Dedifferentiated amniotic fluid mesenchymal stem cell (primary cell): Measurements from ENCODE around the gene PAQR4.
"Not testable (repeated sequence)": the region's sequence is repeated elsewhere in the genome, so short reads cannot be mapped to it uniquely, and the experiment has no call there.

ENCODE experiments used
- DNase-seq: peaks from one replicate; pipeline ENCODE4 v3.0.0-alpha.2; 2016; ENCODE audit errors: extremely low spot score

Gene PAQR4

GRCh38 chr16:2943716-2944115, 25.4 kb upstream of the PAQR4 start:
- DNase-seq = not testable (repeated sequence)

DNA sequence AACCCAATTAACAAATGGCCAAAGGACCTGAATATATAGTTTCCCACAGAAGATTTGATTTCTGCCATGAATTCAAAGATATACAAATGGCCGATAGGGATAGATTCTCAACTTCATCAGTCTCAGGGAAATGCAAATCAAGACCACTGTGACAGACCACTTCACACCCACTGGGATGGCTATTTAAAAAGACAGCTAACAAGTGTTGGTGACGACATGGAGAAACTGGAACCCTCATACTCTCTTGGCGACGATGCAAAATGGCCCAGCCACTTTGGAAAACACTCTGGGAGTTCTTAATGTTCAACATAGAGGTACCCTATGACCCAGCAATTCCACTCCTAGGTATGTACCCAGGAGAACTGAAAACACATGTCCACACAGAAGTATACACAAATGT, 22.5 kb upstream of the PAQR4 start:
- no peak for DNase-seq

- no peak for DNase-seq
These were observed 20.1 kb upstream of the PAQR4 start for GRCh38 chr16:2948807-2949704.

GRCh38 chr16:2949705-2950352, 19.3 kb upstream of the PAQR4 start:
- DNase-seq = no peak

DNA sequence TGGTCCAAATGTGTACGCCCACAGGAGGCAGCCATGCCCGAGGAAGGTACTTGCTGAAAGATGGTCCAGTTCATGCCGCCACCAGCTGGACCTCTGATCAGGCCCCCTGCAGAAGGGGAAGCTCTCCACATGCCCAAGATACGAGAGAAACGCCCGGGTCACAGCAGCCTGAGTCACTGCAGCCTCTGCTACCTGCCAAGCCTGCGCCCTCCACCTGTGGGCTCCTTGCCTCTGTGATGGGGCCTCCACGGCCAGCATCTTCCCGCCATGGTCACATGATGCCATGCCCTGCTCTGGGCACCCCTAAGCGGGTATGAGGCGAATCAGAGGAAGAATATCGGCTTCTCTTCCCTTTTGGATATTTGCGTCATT, 18.8 kb upstream of the PAQR4 start:
- no peak for DNase-seq

DNA sequence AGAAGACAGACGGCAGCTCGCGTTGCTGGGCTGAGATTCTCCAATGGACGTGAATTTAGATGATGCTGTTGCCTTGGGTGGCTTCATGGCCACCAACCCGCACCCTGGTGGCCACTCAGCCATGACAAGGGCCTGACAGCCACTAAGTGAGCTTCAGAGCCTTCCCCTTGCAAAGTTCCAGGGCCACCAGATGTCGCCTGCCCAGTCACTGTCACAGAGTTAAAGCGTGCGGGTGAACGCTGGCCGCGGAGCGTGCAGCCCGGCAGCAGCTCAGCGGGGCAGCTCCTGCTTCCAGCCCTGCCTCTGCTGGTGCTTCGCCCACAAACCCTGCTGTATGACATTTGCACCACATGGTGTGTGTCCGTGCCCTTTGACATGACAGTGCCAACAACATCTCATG, 18.4 kb upstream of the PAQR4 start:
- no peak for DNase-seq

DNA sequence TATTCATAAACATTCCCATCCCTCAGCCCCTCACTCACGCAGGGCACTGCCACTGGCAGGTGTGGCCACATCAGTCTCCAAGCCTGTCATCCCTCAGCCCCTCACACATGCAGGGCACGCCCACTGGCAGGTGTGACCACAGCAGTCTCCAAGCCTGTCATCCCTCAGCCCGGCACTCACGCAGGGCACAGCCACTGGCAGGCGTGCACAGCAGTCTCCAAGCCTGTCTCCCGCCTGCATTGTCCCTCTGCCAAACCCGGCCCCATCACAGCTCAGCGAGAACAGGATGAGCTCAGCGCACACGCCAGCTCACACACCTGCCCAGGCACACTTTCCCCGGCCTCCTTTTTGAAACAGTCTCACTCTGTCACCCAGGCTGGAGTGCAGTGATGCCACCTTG, 16.5 kb upstream of the PAQR4 start:
- DNase-seq = no peak

DNA sequence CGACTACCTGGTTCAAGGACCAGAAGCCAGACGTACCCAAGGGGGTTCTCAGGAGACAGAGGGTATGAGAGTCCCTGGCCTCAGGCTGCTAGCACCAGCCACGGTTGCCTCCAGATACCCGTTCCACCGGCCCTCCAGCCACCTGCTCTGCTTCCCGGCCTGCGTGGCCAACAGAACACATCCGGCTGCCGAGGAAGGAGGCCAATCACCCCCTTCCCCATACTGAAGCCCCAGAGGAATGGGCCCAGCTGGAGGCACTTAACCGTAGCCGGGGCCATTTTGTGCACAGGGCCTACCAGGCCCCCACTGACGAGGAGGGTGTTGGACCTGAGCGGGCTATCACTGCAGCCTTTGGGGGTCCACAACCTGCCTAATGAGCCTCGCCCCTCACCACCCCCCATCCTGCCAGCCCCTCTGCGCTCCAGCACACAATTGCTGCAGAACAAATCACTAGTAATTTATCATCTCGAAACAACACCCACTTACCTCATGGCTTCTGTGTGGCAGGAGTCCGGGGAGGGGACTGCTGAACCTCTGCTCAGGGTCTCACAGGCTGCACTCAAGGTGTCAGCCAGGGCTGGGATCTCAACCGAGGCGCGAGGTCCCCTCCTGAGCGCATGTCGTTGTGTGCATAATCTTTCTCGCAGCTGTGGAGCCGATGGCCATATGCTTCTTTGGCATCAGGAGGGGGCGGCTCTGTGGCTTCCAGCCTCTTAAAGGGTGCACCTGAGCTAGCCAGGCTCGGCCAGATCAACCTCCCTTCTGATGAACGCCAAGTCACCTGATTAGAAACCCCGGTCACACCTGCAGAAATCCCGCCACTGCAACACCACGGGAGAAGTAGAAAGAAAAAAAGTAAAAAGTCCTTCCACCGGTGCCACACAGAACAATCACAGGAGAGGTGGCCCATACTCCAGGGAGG, 15.2 kb upstream of the PAQR4 start:
- DNase-seq = no peak

DNA sequence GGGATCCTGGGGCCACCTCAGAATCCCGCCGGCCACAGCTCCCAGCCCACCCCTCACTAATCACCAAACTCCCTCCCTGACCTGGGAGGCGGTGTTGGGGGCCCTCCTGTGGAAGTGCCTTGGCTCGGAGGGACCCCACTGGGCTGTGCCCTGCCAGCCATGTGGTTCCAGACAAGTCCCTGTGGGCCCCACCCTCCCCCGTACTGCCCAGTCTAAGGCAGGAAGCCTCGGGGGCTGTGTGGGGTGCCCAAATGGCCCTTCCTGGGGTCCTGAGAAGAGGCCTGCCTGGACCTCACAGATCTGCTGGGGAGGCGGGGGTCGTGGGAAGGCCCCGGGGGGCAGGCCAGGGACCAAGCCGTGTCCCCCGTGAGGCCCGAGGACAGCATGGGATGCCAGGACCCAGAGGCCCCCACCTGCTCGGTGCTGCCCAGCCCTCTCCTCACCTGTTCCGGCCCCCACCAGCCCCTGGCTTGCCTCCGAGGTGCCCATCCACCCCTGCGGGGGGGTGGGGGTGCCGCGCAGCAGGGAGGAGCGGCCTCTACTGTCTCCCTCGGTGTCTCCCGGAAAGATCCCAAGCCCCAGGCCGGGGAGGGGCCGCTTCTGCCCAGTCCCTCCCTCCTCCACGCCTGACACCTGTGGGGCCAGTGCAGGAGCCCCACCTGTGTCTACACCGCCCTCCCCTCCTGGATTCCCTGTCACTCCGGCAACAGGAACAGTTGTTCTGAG, 14.3 kb upstream of the PAQR4 start:
- DNase-seq = no peak

- no peak for DNase-seq
These were observed 13.7 kb upstream of the PAQR4 start for GRCh38 chr16:2955438-2955778.

DNA sequence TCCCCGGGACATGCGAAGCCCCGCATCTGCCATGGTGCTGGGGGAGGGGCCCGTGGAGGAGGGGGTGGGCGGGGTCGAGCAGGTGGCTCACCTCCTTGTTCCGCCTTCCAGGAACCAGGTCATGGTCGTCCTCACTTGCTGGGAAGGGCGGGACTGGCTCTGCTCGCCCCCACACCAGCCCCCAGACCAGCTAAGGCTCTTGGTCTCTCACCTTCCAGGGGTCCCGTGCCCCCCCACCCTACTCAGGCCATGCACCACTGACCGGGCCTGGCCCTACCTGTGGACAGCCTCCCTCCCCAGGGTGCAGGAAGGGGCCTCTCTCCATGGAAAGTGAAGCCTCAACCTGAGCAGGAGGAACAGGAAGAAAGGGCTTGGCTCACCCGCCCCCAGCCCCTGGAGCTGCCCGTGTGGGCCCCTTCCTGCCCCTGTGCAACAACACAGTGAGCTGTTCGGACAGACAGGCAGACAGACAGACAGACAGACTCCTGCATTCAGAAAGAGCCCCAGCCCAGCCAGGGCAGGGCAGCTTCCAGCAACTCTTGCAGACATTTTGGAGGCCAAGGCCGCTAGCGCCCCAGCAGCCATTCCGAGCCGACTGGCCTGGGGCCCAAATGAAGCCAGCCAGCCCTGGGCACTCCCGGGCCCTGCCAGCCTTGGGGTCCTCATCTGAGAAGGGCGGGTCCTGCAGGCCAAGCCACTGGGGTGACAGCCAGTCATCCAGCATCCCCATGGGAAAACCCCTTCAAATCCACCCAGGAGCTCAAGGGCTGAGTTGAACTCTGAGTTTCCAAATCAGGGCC, 13.2 kb upstream of the PAQR4 start:
- no peak for DNase-seq

GRCh38 chr16:2956579-2956956, 12.6 kb upstream of the PAQR4 start:
- DNase-seq = no peak

DNA sequence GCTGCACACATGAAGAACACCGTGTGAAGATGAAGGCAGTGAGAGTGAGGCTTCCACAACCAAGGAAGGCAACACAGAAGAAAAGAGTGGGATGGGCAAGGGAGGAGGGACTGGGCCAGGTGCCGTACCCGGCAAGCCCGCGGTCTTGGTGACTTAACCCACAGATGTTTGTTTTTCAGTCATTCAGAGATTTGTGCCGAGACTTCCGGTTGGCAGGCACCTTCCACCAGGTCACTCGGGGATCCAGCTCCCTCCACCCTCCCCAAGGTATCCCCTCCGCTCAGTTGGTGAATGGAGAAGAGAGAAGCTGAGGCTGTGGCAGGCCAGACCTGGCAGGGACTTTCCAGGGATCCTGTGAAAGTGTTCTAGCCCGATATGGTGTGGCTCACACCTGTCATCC, 9.9 kb upstream of the PAQR4 start:
- DNase-seq = no peak

DNA sequence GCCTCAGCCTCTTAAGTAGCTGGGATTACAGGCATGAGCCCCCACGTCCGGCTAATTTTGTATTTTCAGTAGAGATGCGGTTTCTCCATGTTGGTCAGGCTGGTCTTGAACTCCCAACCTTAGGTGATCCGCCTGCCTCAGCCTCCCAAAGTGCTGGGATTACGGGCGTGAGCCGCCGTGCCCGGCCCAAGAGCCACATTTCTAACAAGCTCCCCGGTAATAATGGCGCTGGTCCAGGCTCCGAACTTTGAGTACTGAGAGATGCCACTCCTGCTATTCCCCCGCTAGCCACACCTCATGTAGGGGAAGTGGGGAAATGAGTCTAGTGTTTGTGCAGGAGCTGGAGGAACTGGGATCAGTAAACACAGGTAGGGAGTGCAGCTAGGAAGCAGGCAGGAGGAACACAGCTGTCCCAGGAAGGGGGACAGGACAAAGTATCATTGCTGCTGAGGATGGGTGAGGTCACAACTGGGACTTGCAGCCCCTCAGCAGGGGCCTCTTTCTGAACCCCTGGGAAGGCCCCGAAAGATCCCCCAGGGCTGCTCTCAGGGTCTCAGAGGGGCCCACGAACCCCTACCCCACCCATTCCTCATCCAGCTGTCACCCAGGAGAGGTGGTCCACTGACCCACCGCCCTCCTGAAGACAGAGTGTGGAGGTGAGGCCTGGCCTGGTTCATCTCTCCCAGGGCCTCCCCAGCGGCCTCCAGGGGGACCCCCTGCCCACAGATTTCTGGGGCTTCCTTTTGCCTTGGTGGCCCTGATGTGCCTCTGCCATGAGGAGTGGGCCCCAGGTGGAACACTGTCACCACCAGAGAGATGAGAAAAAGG, 8.8 kb upstream of the PAQR4 start:
- no peak for DNase-seq

DNA sequence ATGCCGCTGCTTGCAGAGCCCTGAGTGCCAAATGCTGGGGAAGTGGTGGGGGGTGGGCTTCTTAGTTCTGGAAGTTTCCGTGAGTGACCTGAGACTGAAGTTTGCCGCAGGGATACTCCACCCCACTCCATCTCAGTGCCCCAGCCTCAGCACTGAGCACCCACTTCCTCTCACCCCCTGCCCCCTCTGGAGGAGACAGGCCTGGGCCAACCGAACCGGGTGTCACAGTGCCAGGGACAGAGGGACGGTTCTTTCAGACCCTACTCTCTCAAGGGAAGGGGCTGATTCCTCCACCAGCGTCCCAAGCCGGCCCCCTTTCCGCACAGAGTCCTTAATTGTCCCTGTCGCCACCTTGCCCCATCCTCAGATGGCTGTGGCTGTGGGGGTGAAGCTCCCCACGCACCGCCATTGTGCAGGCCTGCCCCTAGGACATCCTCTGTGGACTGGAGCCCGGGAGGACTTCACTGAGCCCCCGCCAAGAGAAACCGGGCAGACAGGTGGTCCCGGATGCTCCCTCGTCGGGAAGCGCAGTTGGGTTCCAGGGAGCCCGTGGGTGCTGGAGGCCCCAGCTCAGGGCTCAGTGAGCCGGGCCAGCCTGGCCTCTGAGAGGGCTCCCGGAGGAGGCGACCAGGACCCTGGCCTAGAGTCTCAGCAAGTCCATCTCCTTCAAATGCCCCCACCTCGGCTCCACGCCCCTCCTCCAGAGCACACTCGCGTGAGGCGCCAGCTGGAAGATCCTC, 6.6 kb upstream of the PAQR4 start:
- DNase-seq = no peak

DNA sequence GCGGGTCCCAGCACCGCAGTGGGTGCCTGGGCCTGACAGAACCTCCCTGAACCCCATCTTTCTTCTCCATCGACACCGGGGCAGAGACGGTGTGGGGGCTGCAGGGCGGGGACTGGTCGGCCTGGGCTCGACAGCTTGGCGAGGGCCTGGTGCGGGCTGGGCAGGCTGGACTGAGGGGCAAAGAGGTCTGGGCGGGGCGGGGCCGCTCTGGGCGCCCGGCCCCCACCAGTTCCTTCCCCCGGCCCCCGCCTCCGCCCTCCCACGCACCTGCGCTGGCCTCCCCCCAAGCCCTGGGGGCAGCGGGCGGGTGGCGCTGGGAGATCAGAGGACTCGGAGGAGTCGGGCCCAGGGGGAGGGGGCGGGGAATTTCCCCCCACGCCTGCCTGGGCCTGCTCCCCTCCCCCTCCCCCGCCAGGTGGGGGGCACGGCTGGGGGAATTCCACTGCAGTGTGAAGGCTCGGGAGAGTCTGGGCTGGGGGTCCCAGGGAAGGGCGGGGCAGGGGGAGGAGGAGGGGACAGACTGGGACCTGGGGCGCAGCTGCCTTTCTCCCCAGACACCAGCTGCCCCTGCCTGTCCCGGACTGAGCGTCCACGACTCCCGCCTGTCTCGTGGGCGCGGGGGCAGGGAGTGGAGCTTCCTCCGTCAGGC, 6.0 kb upstream of the PAQR4 start:
- DNase-seq = no peak

DNA sequence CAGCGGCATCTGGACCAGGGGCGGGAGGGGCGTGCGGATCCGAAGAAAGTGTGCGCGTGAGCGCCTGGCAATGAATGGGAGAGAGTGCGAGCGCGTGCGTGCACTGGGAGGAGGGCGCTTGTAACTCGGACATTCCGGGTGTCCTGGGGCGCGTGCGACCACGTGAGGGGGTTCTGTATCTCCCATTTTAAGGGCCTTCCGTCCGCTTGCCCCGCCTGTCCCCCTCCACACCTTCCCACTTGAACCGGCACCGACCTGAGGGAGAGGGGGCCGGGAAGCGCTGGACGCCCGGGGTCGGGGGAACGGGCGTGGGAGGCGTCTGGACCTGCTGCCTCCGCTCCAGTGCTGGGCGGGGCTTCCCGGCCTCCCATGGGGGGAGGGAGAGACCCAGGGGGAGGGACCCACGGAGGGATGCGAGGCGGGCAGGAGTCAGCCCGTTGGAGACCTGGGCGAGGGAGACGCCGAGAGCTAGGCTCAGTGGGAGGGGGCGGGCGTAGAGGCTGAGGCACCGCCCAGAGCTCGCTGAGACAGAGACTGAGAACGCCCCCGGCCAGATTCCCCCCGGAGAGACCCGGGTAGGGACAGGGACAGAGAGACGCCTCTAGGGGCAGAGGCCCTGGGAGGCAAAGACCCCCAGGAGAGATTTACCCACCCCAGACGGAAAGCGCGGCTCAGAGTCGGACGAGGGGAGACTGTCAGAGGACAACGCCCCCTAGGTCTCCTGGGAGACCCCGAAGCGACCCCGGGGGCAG, 5.2 kb upstream of the PAQR4 start, which contains the start of gene KREMEN2:
Gene KREMEN2, plus strand, starts transcription at position 553 of the 752 bp plus-strand sequence. CDS start 246 bp downstream, outside the sequence.
- no peak for DNase-seq
